Peyer's patch (tissue), 4 donors: ENCODE data around the gene HSPB7.
"Not testable (repeated sequence)": the region's sequence is repeated elsewhere in the genome, so short reads cannot be mapped to it uniquely, and the experiment has no call there.

ENCODE experiments used
- CTCF ChIP-seq, 6 experiments: fragments of 450-650 bp in 4 of 6; fragments of 200-600 bp in 2 of 6; sonication (generic) in 1 of 6; IDR thresholded peaks; one replicate each; pipeline ENCODE4 v1.5.1; 2017 to 2019; ENCODE audit warnings: antibody characterized with exemption in 6 of 6, mild to moderate bottlenecking in 3 of 6, moderate library complexity in 1 of 6
- POLR2A ChIP-seq, 2 donors: fragments of 450-650 bp; IDR thresholded peaks; one replicate each; pipeline ENCODE4 v1.5.1; 2017; ENCODE audit warnings: antibody characterized with exemption in 2 of 2, mild to moderate bottlenecking in 2 of 2, moderate library complexity in 2 of 2

GRCh38 chr1:16062687-16063075 is 44.8 kb upstream of the HSPB7 start:
- not testable (repeated sequence) for TF ChIP-seq CTCF, POLR2A (IDR thresholded peaks at IDR 0.05)
